Gastroesophageal sphincter (tissue), 4 donors: ENCODE results near the gene THRAP3. TPM values are rescaled to one million over a fixed set of nuclear protein-coding genes. Genes with fewer than 3 reads are reported as not detected.

Source experiments
- ATAC-seq: fragments of 150-250 bp; one replicate; pipeline ENCODE4 v1.9.1; 2016; ENCODE audit warnings: mild to moderate bottlenecking, moderate library complexity
- H3K27ac ChIP-seq, 4 donors: fragments of 200-600 bp; sonication (generic) in 3 of 4; 1 replicate in 3 of 4; 2 replicates in 1 of 4; pipeline ENCODE4 v1.5.1; 2016 to 2019
- H3K27me3 ChIP-seq: fragments of 200-600 bp; sonication (generic); one replicate; pipeline ENCODE4 v1.5.1; 2019
- H3K36me3 ChIP-seq, 2 donors: fragments of 200-600 bp; sonication (generic); one replicate each; pipeline ENCODE4 v1.5.1; 2019; ENCODE audit warnings: control low read depth in 1 of 2
- H3K4me1 ChIP-seq, 3 donors: fragments of 200-600 bp; sonication (generic); 1 replicate in 2 of 3; 2 replicates in 1 of 3; pipeline ENCODE4 v1.5.1; 2016 to 2019; ENCODE audit warnings: control low read depth in 2 of 3
- H3K4me3 ChIP-seq, 2 donors: fragments of 200-600 bp; sonication (generic); one replicate each; pipeline ENCODE4 v1.5.1; 2019; ENCODE audit warnings: mild to moderate bottlenecking in 1 of 2, moderate library complexity in 1 of 2
- H3K9me3 ChIP-seq, 3 donors: fragments of 200-600 bp; sonication (generic); one replicate each; pipeline ENCODE4 v1.5.1; 2017 to 2019; ENCODE audit warnings: control low read depth in 2 of 3
- CTCF ChIP-seq, 4 experiments: fragments of 200-600 bp in 2 of 4; fragments of 450-650 bp in 2 of 4; sonication (generic) in 1 of 4; IDR thresholded peaks; one replicate each; pipeline ENCODE4 v1.5.1; 2017 to 2019; ENCODE audit warnings: antibody characterized with exemption in 4 of 4, mild to moderate bottlenecking in 2 of 4, moderate library complexity in 2 of 4
- EP300 ChIP-seq: sonication (generic); formaldehyde crosslinking; IDR thresholded peaks from one replicate; pipeline ENCODE4 v1.6.1; 2017; ENCODE audit warnings: antibody characterized with exemption, mild to moderate bottlenecking
- POLR2A ChIP-seq, 2 donors: fragments of 450-650 bp; IDR thresholded peaks; one replicate each; pipeline ENCODE4 v1.6.1; 2017; ENCODE audit warnings: antibody characterized with exemption in 2 of 2, mild to moderate bottlenecking in 2 of 2, moderate library complexity in 1 of 2
- POLR2AphosphoS5 ChIP-seq: sonication (generic); formaldehyde crosslinking; IDR thresholded peaks from one replicate; pipeline ENCODE4 v1.6.1; 2017; ENCODE audit warnings: antibody characterized with exemption
- WGBS, 2 donors: methylation state at CpG; one replicate each; pipeline ENCODE4 v1.1.5; 2018; ENCODE audit warnings: low coverage in 1 of 2; 5-methylcytosine and 5-hydroxymethylcytosine counted together
- total RNA-seq, 4 donors: library from RNA; depleted of rRNA; stranded (reverse); fragments of >200 nt; gene quantifications; one replicate each; pipeline ENCODE4 v1.1.0, GENCODE V29; 2016

The THRAP3 gene
- total RNA-seq, 4 donors from 2014 or later, result 100 to 123 (median 114) TPM

GRCh38 chr1:36328713-36329112 is 104.5 kb downstream of the THRAP3 start:
- H3K27ac ChIP-seq, result no peak overlapping the region
- H3K4me1 ChIP-seq, result peaks cover 0 to 23% (median 11%) of the 10 kb centered on the region in 3 donors
- no peak for TF ChIP-seq POLR2A (IDR thresholded peaks at IDR 0.05)
- TF ChIP-seq CTCF (IDR thresholded peaks at IDR 0.05), result no peak
- TF ChIP-seq POLR2AphosphoS5, result no peak
- TF ChIP-seq EP300, result no peak
- 59 to 70% methylated on average over 2 to 5 of the region's 6 CpGs for WGBS, 2 donors
- ATAC-seq, result peak; percentile 60
- no peaks in the 10 kb centered on the region for H3K36me3 ChIP-seq
- H3K27me3 ChIP-seq, result no peaks in the 10 kb centered on the region
- no peak overlapping the region for H3K4me3 ChIP-seq
- no peaks in the 10 kb centered on the region for H3K9me3 ChIP-seq

- Histone ChIP-seq H3K36me3 (no peaks in the 10 kb centered on the region), H3K4me1 (peaks cover 0 to 13% (median 3%) of the 10 kb centered on the region in 3 donors), H3K9me3 (no peaks in the 10 kb centered on the region), H3K27me3 (no peaks in the 10 kb centered on the region), H3K4me3 (no peak overlapping the region), H3K27ac (no peak overlapping the region)
- no peak for TF ChIP-seq POLR2A (IDR thresholded peaks at IDR 0.05)
- 65 to 97% methylated on average over 2 to 5 of the region's 9 CpGs for WGBS, 2 donors
- ATAC-seq, result no peak
Observed at GRCh38 chr1:36329817-36330216, 105.6 kb downstream of the THRAP3 start.

DNA sequence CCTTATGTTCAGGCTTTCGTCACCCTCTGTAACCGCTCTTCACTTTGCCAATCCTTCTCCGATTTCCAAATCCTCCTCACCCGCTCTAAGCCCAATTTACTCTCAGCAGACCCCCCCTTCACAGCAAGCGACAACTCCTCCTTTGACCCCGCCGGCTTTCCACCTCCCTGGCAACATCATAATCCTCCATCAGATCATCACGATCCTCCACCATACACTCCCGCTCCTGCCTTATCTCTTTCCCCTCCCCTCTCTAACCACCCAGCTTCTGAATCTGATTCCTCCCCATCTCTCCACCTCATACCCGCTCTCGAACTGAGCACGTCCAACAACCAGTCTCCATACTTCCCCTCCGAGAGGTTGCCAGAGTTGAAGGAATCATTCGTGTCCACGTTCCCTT is 106.7 kb downstream of the THRAP3 start:
- TF ChIP-seq POLR2A (IDR thresholded peaks at IDR 0.05), result no peak
- no peak for TF ChIP-seq POLR2AphosphoS5
- Histone ChIP-seq H3K9me3 (no peaks in the 10 kb centered on the region), H3K27me3 (no peaks in the 10 kb centered on the region), H3K27ac (no peak overlapping the region), H3K4me1 (peaks cover 0 to 13% (median 3%) of the 10 kb centered on the region in 3 donors), H3K36me3 (no peaks in the 10 kb centered on the region), H3K4me3 (no peak overlapping the region)
- no peak for ATAC-seq
- 85 to 90% methylated on average over 11 to 15 of the region's 15 CpGs for WGBS, 2 donors

GRCh38 chr1:36337830-36338229 is 113.6 kb downstream of the THRAP3 start:
- no peak for TF ChIP-seq CTCF (IDR thresholded peaks at IDR 0.05)
- no peak for TF ChIP-seq POLR2AphosphoS5
- no peak for TF ChIP-seq EP300
- Histone ChIP-seq H3K4me1 (peaks cover 0 to 15% (median 0%) of the 10 kb centered on the region in 3 donors), H3K4me3 (no peak overlapping the region), H3K9me3 (no peaks in the 10 kb centered on the region), H3K36me3 (peaks cover 0 to 37% of the 10 kb centered on the region in 2 donors), H3K27ac (no peak overlapping the region), H3K27me3 (no peaks in the 10 kb centered on the region)
- WGBS, 2 donors, result 81 to 82% methylated on average over 4 of the region's 6 CpGs
- ATAC-seq, result no peak

DNA sequence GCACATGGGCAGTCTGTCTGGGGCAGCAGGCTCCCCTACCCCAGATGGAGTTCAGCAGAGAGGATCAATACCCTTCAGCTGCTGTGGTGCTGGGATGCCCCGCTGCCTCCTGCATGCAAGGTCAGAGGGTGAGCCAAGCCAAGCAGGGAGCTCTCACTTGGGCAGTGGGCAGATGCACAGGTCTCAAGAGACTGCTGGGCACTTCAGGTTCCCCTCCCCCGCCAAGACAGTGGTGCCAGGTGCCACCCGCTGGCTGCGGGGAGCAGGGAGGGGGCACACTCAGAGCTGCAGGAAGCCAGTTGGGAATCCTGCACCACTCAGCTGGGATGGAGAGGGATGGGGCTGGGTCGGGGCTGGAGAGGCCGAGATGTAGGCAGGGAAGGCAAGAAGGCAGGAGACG is 115.0 kb downstream of the THRAP3 start:
- Histone ChIP-seq H3K4me1 (peaks cover 0 to 22% (median 6%) of the 10 kb centered on the region in 3 donors), H3K27ac (no peak overlapping the region), H3K27me3 (no peaks in the 10 kb centered on the region), H3K9me3 (no peaks in the 10 kb centered on the region), H3K4me3 (no peak overlapping the region), H3K36me3 (peaks cover 0 to 51% of the 10 kb centered on the region in 2 donors)
- ATAC-seq, result no peak
- no peak for TF ChIP-seq POLR2A (IDR thresholded peaks at IDR 0.05)
- TF ChIP-seq POLR2AphosphoS5, result no peak
- no peak for TF ChIP-seq CTCF (IDR thresholded peaks at IDR 0.05)
- TF ChIP-seq EP300, result no peak
- 60 to 78% methylated on average over 3 to 7 of the region's 7 CpGs for WGBS, 2 donors

DNA sequence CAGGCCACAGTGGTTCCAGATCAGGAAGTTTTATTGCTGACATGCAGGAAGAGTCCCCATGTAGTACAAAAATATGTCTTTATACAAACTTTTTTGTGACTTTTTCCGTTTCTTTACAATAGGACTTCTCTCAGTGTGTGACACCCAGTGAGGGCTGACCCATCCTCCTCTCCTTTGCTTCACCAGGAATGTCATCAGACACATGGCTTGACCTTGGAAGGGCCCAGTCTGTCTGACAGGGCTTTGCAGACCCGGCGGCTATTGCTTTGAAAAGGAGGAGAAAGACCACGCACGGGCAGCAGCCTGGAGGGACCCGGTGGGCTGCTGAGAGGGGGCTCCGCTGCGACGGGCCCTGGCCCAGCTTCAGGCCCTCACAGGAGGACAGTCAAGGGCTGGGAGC is 115.4 kb downstream of the THRAP3 start:
- no peak for ATAC-seq
- no peak for TF ChIP-seq POLR2AphosphoS5
- no peak for TF ChIP-seq CTCF (IDR thresholded peaks at IDR 0.05)
- TF ChIP-seq POLR2A (IDR thresholded peaks at IDR 0.05), result no peak
- TF ChIP-seq EP300, result no peak
- Histone ChIP-seq H3K9me3 (no peaks in the 10 kb centered on the region), H3K27me3 (no peaks in the 10 kb centered on the region), H3K4me1 (peaks cover 0 to 22% (median 6%) of the 10 kb centered on the region in 3 donors), H3K27ac (no peak overlapping the region), H3K4me3 (no peak overlapping the region), H3K36me3 (peaks cover 0 to 55% of the 10 kb centered on the region in 2 donors)
- WGBS, 2 donors, result 67 to 69% methylated on average over 1 to 3 of the region's 9 CpGs
